Mesothelial cell of epicardium (in vitro differentiated cells): Measurements from ENCODE around the gene PNP. TPM values are rescaled to one million over a fixed set of nuclear protein-coding genes. Genes with fewer than 3 reads are reported as not detected.
A peak's percentile ranks its signal among the peaks of the same experiment; 100 is the strongest.

ENCODE experiments used
- DNase-seq, 2 experiments: peaks; one replicate each; pipeline ENCODE4 v3.0.0; 2021; ENCODE audit warnings: low spot score in 2 of 2; ENCODE audit not compliant: unreplicated experiment in 2 of 2
- H3K27ac Mint-ChIP-seq: 2 replicates; pipeline ENCODE4 v1.8.0; 2021; ENCODE audit warnings: mixed read lengths
- H3K27me3 Mint-ChIP-seq: 2 replicates; pipeline ENCODE4 v1.8.0; 2021; ENCODE audit warnings: low read depth, mixed read lengths
- H3K36me3 Mint-ChIP-seq: 2 replicates; pipeline ENCODE4 v1.8.0; 2021; ENCODE audit warnings: mixed read lengths
- H3K4me1 Mint-ChIP-seq: 2 replicates; pipeline ENCODE4 v1.8.0; 2021; ENCODE audit warnings: mixed read lengths
- H3K4me3 Mint-ChIP-seq: 2 replicates; pipeline ENCODE4 v1.8.0; 2021; ENCODE audit warnings: mild to moderate bottlenecking, moderate library complexity, mixed read lengths
- H3K9me3 Mint-ChIP-seq: 2 replicates; pipeline ENCODE4 v1.8.0; 2021; ENCODE audit warnings: mixed read lengths
- CTCF ChIP-seq: fragments of 200-600 bp; sonication (generic); IDR thresholded peaks from one replicate; pipeline ENCODE4 v1.5.0; 2021; ENCODE audit warnings: antibody characterized with exemption; ENCODE audit not compliant: unreplicated experiment
- total RNA-seq: library from RNA; stranded (reverse); gene quantifications from 3 replicates; pipeline ENCODE4 v1.2.1, GENCODE V29; 2021

The PNP gene
- total RNA-seq, 1 donor from 2014 or later, result 10.3 TPM

GRCh38 chr14:20456971-20457370, 12.2 kb upstream of the PNP start:
- DNase-seq, result no peak
- Mint-ChIP-seq H3K4me1 (peaks cover 17% of the 10 kb centered on the region), H3K4me3 (no peak overlapping the region), H3K27ac (peak overlapping the region; percentile 59), H3K27me3 (no peaks in the 10 kb centered on the region), H3K36me3 (peaks cover 7% of the 10 kb centered on the region), H3K9me3 (no peaks in the 10 kb centered on the region)
- no peak for TF ChIP-seq CTCF

DNA sequence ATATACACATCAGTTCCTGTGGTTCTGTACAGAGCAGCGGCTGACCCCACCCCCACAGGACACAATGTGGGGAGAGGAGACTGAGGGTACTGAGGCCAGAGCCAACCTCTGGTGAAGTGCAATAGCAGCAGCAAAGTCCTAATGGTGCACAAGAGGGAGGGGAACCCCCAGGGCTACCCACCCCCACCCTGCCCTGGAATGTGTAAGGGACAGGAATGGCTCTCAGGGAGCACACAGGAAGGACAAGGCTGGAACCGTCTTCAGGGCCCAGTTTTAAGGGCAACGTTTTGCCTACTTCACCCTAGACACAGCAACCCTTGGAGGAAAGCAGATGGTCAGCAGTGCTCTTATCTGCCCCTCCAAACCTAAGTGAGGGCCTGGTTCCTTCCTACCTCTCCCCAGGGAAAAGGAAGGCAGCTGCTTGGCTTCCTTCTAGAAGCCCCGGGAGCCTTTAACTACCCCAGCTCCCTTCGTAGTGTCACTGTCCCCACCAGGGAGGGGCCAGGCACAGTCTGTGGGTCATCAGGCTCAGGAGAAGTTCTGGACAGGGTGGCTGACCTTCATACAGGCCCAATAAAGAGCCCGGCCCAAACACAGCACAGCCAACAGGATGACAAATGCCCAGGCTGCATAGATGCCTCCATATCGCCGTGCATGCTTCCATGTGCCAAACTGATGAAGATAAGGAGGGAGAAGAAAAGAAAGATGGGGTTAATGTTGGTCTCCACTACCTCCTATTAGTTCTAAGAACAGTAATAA, 11.0 kb upstream of the PNP start:
- TF ChIP-seq CTCF, result no peak
- DNase-seq, result no peak
- H3K4me1 Mint-ChIP-seq, result peaks cover 16% of the 10 kb centered on the region
- H3K4me3 Mint-ChIP-seq, result no peak overlapping the region
- no peaks in the 10 kb centered on the region for H3K27me3 Mint-ChIP-seq
- peak overlapping the region; percentile 59 for H3K27ac Mint-ChIP-seq
- H3K36me3 Mint-ChIP-seq, result peaks cover 6% of the 10 kb centered on the region
- H3K9me3 Mint-ChIP-seq, result no peaks in the 10 kb centered on the region

GRCh38 chr14:20460458-20461224, 8.6 kb upstream of the PNP start:
- H3K36me3 Mint-ChIP-seq, result peaks cover 6% of the 10 kb centered on the region
- TF ChIP-seq CTCF, result no peak
- peaks cover 4% of the 10 kb centered on the region for H3K27me3 Mint-ChIP-seq
- H3K4me3 Mint-ChIP-seq, result peak overlapping the region; percentile 70
- H3K4me1 Mint-ChIP-seq, result peaks cover 16% of the 10 kb centered on the region
- DNase-seq, result peak in 1 of 2 experiments; percentile 43
- peak overlapping the region; percentile 93 for H3K27ac Mint-ChIP-seq
- H3K9me3 Mint-ChIP-seq, result no peaks in the 10 kb centered on the region

GRCh38 chr14:20461225-20462141, 7.7 kb upstream of the PNP start, which contains the start of gene PIP4P1:
TSS of gene PIP4P1 (minus strand) at chr14:20461434. CDS start at chr14:20461325, 109 bp downstream.
- H3K27ac Mint-ChIP-seq, result peak within 1 kb of the TSS; percentile 94
- no peaks in the 10 kb centered on the region for H3K9me3 Mint-ChIP-seq
- H3K36me3 Mint-ChIP-seq, result peaks cover 6% of the 10 kb centered on the region
- TF ChIP-seq CTCF, result no peak
- peaks cover 4% of the 10 kb centered on the region for H3K27me3 Mint-ChIP-seq
- peak within 1 kb of the TSS; percentile 70 for H3K4me3 Mint-ChIP-seq
- DNase-seq, result peak; percentile 97 to 98
- peaks cover 16% of the 10 kb centered on the region for H3K4me1 Mint-ChIP-seq

DNA sequence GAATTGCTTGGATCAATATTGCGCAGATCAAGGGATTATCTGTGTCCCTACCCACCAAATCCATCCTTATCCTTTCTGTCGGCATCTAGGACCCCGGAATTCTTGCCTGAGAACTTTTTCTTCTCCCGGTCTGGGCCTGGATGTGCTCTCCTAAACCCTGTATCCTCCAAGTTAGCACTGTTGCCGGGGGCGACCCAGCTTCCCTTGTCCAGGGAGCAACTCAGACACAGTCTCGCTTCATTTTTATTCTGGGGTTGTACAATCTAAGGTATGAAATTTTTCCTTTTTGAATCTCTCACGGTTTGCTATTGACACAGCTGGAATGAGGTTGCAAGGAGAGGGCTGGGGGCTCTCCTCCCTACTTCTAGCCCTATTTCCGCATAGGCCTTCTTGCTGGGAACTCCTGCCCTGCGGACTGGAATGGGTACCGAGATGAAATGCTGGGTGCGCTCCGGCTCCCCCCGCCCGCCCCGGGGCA, 403 bp upstream of the PNP start:
- Mint-ChIP-seq H3K36me3 (no peaks in the 10 kb centered on the region), H3K4me3 (peak overlapping the region; percentile 91), H3K27me3 (peaks cover 4% of the 10 kb centered on the region), H3K27ac (peak overlapping the region; percentile 88), H3K4me1 (peaks cover 16% of the 10 kb centered on the region), H3K9me3 (no peaks in the 10 kb centered on the region)
- DNase-seq, result no peak
- no peak for TF ChIP-seq CTCF
